SU-DHL-6 (cell line): ENCODE measurements around the gene C3orf33.

Experiments used
- EZH2phosphoT487 ChIP-seq: fragments of 200-600 bp; sonication (generic), shearing (Covaris generic); conservative IDR thresholded peaks from 2 replicates; pipeline ENCODE4 v1.6.1; 2018; ENCODE audit warnings: mild to moderate bottlenecking, antibody characterized with exemption, low read length, moderate library complexity, mixed read lengths
- TF ChIP-seq, protein P1 (sequence below): fragments of 200-600 bp; sonication (generic); IDR thresholded peaks from one replicate; pipeline ENCODE4 v1.5.1; 2017; ENCODE audit warnings: antibody characterized with exemption, mild to moderate bottlenecking, low read length, moderate library complexity; ENCODE audit not compliant: insufficient read depth, poor library complexity, severe bottlenecking

- TF ChIP-seq, protein P1, sequence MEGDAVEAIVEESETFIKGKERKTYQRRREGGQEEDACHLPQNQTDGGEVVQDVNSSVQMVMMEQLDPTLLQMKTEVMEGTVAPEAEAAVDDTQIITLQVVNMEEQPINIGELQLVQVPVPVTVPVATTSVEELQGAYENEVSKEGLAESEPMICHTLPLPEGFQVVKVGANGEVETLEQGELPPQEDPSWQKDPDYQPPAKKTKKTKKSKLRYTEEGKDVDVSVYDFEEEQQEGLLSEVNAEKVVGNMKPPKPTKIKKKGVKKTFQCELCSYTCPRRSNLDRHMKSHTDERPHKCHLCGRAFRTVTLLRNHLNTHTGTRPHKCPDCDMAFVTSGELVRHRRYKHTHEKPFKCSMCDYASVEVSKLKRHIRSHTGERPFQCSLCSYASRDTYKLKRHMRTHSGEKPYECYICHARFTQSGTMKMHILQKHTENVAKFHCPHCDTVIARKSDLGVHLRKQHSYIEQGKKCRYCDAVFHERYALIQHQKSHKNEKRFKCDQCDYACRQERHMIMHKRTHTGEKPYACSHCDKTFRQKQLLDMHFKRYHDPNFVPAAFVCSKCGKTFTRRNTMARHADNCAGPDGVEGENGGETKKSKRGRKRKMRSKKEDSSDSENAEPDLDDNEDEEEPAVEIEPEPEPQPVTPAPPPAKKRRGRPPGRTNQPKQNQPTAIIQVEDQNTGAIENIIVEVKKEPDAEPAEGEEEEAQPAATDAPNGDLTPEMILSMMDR, result no peak
- TF ChIP-seq EZH2phosphoT487, result no peak
Observed at GRCh38 chr3:155744010-155744625, 62.0 kb downstream of the C3orf33 start.
